Erythroblast (primary cell): ENCODE results near the gene MAP3K9.

Experiments
- GATA1 ChIP-seq: IDR thresholded peaks from 2 replicates; pipeline ENCODE4 v1.6.1; 2011; ENCODE audit warnings: low read depth, mild to moderate bottlenecking, control low read depth, low read length, moderate library complexity
- POLR2A ChIP-seq: IDR thresholded peaks from 2 replicates; pipeline ENCODE4 v1.6.1; 2011; ENCODE audit warnings: mild to moderate bottlenecking, low read length

DNA sequence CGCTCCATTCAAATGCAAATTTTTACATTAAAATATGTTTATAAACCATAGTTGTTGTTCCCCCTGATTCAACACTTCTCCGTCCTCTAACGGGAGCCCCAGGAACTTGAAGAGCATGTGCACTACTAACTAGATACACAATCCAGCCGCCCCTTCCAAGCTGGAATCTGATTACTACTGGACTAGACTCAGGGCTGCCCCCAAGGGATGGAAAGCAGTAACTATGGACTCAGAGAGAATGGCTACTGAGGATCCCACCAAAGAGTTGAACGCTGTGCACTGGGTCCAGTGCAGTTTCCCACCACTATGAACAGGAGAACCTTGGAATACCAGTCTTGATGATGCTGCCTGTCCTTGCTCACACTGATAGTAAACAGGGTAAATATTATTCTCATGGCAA is 49.3 kb upstream of the MAP3K9 start:
- TF ChIP-seq POLR2A (no peak), GATA1 (no peak)
